GM18507 (cell line): Measurements from ENCODE around the gene CPAMD8.
"Not testable (repeated sequence)": the region's sequence is repeated elsewhere in the genome, so short reads cannot be mapped to it uniquely, and the experiment has no call there.

ENCODE experiments used
- DNase-seq: peaks from one replicate; pipeline ENCODE4 v3.0.0; 2011; ENCODE audit warnings: low read depth; ENCODE audit not compliant: insufficient read length; ENCODE audit errors: extremely low spot score
- FAIRE-seq: peaks from 2 replicates; lab custom pipeline; 2011; peaks lifted over from hg19 to GRCh38; lab: Jason Lieb, UNC

Gene CPAMD8

DNA sequence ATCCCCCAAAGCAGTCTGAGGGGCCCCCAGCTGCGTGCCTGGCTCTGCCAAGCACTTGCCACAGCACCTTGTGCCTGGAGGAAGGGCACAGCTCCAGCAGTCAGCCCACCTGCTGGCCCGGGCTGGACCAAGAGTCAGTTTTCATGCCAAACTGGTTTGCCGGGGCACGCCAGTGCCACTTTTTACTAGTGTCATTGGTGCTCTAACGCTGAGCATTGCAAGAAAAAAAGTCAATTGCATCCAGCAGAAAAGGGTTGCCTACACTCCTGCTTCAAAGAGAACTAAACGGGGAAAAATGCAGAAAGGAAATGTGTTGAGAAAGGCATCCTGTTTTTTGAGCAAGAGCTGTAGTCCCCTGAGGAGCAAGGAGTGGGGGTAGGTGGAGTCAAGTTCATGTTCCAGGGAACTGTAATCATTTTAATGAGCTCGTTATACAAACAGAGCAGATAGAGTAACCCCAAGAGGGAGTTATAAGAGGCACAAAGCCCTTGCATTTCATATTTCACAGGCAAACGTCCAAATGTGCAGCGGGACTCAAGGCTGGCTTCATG, 69.4 kb downstream of the CPAMD8 start:
- DNase-seq (no peak), FAIRE-seq (no peak)

DNA sequence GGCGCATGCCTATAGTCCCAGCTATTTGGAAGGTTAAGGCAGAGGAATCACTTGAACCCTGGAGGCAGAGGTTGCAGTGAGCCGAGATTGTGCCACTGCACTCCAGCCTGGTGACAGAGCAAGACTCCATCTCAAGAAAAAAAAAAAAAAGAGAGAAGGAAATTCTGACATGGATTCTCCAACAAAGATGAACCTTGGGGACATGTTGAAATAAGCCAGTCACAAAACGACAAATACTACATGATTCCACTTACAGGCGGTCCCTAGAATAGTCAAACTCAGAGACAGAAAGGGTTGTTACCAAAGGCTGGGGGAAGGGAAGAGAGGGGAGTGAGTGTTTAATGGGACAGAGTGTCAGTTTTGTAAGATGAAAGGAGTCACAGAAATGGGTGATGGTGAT, 71.4 kb downstream of the CPAMD8 start:
- DNase-seq (no peak), FAIRE-seq (no peak)

DNA sequence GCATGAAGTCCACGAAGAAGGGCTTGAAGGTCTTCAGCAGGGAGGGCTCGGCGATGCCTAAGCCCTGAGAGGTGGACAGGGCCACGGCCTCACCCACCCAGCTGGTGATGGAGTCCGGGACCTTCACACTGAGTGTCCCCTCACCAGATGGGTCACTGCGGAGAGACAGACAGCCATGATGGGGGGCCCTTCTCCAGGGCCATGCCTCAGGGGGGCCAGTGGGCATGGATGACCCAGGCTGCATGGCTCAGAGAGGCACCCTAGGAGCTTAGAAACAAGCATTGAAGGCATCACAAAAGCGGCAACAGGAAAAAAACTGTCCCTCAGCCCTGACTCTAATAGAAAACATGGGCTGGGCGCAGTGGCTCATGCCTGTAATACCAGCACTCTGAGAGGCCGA, 74.6 kb downstream of the CPAMD8 start:
- FAIRE-seq = no peak
- no peak for DNase-seq

DNA sequence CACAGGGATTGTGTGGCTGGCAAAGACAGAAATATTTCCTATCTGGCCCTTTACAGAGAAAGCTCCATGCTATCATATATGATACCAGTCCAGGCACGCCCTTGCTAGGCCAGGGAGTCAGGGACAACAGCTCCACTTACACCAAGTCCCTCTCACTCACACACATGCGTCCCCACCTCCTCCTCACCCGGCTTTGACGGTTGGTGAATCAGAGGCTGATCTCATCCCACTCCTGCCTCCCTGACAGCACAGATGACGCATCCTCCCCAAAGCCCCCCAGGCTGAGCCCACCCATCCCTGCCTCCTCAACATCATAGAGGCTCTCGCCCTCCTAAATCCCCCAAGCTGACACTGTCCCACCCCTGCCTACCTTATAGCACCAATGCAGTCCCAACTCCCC, 75.1 kb downstream of the CPAMD8 start:
- FAIRE-seq (no peak), DNase-seq (no peak)

DNA sequence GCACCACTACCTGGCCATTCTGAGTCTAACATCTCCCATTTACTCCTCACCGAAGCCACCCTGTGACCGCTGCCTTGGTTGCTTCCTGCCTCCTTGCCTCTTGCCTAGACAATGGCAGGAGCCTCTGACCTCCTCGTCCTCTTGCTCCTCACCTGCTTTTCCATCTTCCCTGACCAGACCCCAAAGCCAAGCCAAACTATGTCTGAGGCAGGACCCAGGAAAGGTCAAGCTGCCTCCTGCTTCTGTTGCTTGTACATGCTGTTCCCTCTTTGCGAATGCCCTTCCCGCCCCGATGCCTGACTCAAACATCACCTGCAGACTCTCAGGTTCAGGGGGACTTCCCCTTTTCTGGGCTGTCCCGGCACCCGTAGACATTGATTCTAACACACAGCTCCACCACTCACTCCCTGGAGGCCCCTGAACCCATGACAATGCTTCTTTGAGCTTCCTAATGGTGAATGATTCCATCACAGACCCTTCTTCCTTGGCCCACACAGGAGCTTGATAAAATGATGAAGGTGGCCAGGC, 77.0 kb downstream of the CPAMD8 start:
- DNase-seq (no peak), FAIRE-seq (no peak)

DNA sequence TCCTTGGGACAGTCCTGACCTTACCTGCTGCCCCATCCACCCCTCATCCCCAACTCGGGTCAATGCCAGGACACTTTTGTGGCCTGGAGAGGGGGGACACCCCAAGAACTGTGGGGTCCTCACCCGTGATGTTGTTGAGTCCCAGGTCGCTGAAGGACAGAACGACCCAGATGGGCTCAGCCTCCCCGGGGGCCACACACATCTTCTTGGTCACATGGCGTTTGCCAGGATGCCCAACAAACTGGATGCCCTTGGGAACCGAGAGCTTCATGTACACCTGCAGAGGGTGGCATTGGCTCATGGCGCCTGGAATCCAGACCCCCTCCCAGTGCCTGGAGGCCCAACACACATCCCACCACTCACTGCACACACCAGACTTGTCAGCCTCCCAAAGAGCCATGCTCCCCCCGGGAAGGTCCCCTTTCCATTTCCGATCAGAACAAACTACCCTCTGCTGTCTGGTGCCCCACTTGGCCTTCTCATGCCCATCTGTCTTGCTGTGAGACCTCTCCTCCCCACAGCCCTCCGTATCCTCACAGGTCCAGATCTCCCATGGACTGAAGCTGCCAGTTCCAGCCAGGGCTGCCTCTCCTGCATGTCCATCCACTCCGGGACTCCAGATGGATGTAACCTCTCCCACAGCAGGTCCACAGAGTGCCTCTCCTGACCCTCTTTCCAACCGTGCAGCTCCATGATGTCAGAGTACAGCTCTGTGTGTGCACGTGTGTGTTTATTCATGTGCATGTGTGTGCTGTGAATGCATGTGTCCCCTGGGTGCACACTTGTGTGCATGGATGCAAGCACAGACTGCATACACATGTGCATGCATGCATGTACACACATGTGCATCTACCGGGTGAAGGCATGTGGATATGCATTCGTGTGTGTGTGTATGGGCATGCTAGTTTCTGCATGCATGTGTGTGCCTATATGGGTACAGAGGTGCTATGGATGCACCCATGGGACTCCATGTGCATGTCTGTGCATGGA, 79.4 kb downstream of the CPAMD8 start:
- DNase-seq = no peak
- FAIRE-seq = no peak

DNA sequence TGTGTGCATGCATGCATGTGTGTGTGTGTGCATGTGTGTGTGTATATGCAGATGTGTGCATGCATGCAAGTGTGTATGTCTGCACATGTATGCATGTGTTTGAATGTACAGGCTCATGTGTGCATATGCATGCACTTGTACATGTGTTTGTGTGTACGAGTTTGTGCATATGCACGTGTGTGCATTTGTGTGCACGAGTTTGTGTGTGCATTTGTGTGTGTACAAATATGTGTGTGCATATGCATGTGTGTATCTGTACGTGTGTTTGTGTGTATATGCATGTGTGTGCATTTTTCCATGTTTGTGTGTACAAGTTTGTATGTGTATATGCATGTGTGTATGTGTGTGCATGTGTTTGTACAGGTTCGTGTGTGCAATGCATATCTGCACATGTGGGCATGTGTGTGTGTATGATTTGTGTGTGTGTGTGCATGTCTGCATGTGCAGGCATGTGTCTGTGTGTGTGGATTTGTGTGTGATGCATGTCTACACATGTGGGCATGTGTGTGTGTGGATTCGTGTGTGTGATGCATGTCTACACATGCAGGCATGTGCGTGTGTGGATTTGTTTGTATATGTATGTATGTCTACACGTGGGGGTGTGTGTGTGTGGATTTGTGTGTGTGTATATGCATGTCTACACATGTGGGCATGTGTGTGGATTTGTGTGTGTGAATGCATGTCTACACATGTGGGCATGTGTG, 80.7 kb downstream of the CPAMD8 start:
- DNase-seq (no peak), FAIRE-seq (no peak)

DNA sequence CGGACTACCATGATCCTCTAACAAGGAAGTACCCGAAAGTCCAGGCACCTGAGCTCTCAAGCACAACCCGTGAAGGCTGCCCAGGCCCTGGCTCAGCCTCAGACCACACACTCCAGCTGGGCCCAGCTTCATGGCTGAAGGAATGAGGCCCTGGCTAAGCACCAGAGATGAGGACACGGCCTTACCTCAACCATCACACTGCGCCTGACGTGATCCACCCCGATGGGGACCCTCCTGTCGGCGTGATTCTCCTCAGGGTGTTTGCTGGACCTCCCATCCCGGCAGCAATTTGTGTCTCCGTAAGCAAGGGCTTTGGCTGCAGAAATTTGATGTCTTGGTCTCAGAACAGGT, 81.3 kb downstream of the CPAMD8 start:
- DNase-seq (no peak), FAIRE-seq (no peak)

DNA sequence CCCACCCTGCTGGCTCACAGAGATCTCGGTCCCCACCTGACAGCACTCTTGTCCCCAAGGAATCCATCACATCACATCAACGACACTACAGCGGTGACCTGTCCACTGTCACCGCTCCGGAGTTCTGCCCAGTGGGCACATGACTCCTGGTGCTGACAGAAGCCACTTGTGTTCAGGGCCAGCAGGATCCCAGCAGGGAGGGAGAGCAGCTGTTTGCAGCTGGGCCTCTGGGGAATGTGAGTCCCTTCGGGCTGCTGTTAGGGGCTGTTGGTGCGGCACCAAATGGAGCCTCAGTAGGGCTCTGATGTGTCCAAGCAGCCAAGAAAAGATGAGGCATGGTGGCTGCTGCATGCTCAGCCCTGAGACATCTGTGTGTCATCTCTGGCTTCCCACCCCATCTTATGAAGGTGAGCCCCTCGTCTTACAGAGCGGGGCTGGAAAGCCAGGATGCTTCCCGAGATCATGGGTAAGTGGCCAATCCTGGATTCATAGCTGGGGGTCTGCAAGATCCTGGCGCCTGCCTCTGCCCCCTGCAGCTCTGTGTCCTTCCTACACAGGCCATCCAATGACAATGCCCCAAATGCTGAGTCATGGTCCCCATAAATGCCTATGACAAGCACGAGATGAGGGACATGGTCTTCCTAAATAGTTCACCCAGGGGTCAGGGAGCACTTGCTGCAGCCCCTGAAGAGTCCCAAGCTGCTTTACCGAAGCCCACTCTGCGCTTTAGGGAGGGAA, 81.8 kb downstream of the CPAMD8 start:
- DNase-seq (no peak), FAIRE-seq (no peak)

DNA sequence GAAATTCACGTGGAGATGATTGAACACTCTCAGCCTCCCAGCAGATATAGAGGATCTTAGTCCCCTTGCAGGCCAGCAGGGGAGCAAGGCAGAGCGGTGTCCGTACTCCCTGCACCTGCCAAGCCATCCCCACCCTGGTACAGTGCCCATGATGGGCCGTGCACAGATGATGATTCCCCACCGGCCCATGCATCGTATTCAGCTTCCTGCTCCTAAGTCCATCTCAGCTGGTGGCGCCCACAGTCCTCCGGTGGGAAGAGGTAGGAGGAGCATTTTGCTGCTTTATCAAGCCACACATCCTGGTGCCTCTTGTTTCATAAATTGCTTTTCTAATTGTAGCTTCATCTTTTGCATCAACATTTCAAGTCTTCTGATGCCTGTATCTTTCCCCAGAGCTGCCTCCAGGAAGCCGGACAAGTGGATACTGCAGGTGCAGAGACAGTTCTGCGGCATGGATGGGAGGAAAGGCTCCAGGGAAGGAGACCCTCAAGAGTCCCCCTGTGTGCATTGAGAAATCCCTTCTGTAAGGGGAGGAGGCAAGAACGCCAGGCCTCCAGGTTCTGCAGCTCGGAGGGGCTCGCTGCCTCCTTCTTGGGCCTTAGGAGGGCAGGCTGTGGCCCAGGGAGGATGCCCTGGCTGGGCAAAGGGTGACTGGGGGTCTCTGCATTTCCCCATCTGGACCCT, 82.5 kb downstream of the CPAMD8 start:
- FAIRE-seq (no peak), DNase-seq (no peak)

DNA sequence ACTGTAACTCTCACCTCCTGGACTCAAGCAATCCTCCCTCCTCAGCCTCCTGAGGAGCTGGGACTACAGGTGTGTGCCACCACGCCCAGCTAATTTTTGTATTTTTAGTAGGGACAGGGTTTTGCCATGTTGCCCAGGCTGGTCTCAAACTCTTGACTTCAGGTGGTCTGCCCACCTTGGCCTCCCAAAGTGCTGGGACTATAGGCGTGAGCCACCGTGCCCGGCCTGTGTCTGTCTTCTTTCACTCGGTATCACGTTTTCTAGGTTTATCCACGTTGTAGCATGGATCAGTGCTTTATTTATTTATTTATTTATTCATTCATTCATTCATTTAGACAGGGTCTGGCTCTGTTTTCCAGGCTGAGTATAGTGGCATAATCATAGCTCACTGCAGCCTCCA, 83.5 kb downstream of the CPAMD8 start:
- FAIRE-seq, DNase-seq: not testable (repeated sequence)

DNA sequence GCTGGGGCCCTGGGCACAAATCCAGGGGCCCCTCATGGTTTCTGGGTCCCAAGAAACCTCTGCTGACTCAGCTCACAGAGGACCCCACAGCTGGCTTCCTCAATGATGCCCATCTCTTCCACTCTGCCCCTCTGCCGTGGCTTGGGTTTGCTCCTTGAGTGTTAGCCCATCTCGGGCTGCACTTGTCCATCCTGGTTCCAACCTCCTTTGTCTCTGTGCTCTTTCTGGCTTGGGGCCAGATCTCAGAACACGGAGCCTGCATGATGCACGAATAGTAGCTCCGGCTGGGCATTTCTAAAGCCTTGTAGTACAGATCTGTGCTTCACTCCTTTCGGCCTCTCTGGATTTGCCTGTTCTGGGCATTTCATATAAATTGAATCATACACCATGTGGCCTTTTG, 84.0 kb downstream of the CPAMD8 start:
- no peak for DNase-seq
- no peak for FAIRE-seq

DNA sequence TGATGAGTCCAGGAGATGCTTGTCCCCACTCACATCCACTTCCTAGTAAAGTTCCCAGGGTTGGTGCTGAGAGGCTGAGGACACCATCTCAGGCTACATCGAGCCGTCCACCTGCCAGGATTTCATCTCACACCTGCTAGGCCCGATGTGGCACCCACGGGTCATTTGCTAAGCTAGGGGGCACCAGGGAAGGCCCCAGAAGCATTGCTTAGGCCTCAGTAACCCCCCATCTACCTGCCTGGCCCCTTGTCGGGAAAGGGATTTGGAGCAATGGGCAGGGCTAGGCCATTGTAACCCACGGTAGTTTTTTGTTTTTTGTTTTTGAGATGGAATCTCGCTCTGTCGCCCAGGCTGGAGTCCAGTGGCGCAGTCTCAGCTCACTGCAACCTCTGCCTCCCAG, 86.0 kb downstream of the CPAMD8 start:
- FAIRE-seq (no peak), DNase-seq (no peak)

DNA sequence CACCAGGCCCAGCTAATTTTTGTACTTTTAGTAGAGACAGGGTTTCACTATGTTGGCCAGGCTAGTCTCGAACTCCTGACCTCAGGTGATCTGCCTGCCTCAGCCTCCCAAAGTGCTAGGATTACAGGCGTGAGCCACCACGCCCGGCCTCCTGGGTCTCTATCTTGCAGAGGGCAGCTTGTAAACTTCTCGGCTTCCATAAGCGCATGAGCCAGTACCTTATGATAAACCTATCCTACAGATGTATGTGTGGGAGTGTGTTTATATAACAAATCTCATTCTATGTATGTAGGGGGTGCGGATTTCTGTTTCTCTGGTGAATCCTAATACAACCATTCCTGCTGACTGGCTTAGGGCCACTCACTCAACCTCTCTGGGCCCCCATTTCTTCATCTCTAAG, 86.5 kb downstream of the CPAMD8 start:
- not testable (repeated sequence) for FAIRE-seq, DNase-seq

DNA sequence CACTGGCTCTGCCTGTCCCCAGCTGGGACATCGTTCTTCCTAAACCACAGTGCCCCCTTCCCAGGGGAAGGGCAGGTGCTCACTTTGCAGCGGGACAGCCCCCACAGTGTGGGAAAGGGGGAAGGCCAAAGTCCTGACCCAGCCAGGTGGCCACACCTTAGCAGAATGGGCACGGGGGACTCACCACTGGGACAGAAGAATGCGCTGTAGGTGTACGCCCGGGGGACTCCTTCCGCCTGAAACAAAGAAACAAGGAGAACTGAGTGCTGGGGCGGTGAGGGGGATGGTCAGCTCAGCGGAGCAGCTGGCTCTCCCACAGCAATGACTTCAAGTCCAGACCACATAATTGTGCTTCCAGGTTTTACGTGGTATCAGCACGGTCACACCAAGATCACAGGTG, 88.4 kb downstream of the CPAMD8 start:
- DNase-seq = no peak
- FAIRE-seq = no peak

DNA sequence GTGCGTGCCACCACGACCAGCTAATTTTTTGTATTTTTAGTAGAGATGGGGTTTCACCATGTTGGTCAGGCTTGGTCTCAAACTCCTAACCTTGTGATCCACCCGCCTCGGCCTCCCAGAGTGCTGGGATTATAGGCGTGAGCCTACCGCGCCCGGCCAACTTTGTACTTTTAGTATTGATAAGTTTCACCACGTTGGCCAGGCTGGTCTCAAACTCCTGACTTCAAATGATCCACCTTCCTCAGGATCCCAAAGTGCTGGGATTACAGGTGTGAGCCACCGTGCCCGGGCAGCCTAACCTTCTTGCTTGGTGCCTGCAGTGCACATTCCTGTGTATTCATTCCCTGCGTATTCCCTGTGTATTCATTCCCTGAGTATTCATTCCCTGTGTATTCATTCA, 88.8 kb downstream of the CPAMD8 start:
- FAIRE-seq, DNase-seq: not testable (repeated sequence)

DNA sequence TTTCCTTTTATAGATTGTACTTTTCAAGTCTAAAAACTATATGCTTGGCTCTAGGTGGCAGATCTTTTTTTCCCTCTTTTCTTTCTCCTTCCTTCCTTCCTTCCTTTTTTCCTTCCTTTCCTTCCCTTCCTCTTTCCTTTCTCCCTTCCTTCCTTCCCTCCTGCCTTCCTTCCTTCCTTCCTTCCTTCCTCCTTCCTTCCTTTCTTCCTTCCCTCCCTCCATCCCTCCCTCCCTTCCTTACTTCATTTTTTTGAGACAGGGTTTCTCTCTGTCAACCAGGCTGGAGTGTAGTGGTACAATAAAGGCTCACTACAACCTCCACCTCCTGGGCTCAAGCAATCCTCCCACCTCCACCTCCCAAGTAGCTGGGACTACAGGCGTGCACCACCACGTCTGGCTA, 89.7 kb downstream of the CPAMD8 start:
- DNase-seq = no peak
- FAIRE-seq = no peak

DNA sequence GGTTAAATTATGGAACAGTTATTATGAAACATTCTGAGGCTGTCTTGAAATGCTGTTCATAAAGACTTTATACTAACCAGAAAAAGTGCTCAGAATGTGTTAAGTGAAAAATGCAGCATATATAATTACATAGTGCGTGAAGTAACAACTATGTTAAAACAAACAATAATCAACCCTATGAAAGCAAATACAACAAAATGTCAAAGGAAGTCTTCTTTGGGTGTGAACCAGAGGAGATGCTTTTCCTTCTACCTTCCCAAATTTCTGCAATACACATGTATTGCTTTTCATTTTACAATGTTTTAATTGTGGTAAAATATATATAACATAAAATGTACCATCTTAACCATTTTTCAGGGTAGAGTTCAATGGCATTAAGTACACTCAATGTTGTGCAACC, 92.1 kb downstream of the CPAMD8 start:
- FAIRE-seq (no peak), DNase-seq (no peak)

DNA sequence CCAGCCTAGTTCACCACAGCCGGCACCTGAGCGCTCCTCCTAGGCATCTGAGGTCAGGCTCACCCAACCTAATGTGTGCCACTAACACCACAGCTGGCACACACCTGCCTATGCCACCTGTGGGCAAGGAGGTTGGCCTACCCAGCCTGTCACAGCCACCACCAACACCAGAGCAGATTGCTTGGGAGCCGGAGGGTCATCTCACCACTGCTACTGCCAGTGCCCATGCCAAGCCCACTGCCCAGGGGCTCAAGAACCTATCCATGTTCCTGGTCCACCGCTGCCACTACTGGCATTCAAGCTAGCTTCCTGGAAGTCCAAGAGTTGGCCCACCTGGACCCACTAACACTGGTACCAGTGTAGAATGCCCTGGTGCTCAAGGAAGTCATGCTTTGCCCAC, 95.3 kb downstream of the CPAMD8 start:
- FAIRE-seq = no peak
- DNase-seq = no peak
